Psoas muscle (tissue), 8 donors: ENCODE measurements around the gene EN2. TPM values are rescaled to one million over a fixed set of nuclear protein-coding genes. Genes with fewer than 3 reads are reported as not detected.

Experiments used
- ATAC-seq, 4 donors: fragments of 200-7000 bp; cut with Tn5 transposase; one replicate each; pipeline ENCODE4 v1.9.1; 2020; ENCODE audit warnings: moderate library complexity in 3 of 4, mild to moderate bottlenecking in 2 of 4
- DNase-seq, 2 donors: peaks; one replicate each; pipeline ENCODE4 v3.0.0-alpha.2; 2020
- H3K27ac ChIP-seq: fragments of 200-600 bp; one replicate; pipeline ENCODE4 v1.8.0; 2022
- H3K27me3 ChIP-seq, 3 donors: fragments of 200-600 bp in 1 of 3; one replicate each; pipeline versions ENCODE4 v1.6.1 to v1.8.0; 2013 to 2022; ENCODE audit warnings: low read length in 2 of 3, mild to moderate bottlenecking in 2 of 3, moderate library complexity in 1 of 3; ENCODE audit not compliant: insufficient read depth in 3 of 3
- H3K36me3 ChIP-seq, 2 donors: fragments of 200-600 bp in 1 of 2; one replicate each; pipeline versions ENCODE4 v1.6.1 to v1.8.0; 2013 to 2022; ENCODE audit warnings: low read depth in 1 of 2, mild to moderate bottlenecking in 1 of 2, moderate library complexity in 1 of 2; ENCODE audit not compliant: insufficient read depth in 1 of 2
- H3K4me1 ChIP-seq: fragments of 200-600 bp; one replicate; pipeline ENCODE4 v1.8.0; 2022
- H3K4me3 ChIP-seq: fragments of 200-600 bp; one replicate; pipeline ENCODE4 v1.8.0; 2022; ENCODE audit warnings: mild to moderate bottlenecking
- H3K9me3 ChIP-seq: fragments of 200-600 bp; one replicate; pipeline ENCODE4 v1.8.0; 2022
- CTCF ChIP-seq: fragments of 200-600 bp; IDR thresholded peaks from one replicate; pipeline ENCODE4 v1.8.0; 2022; ENCODE audit warnings: antibody characterized with exemption
- WGBS, 3 donors: extraction: QIAGEN DNeasy Blood & Tissue Kit; methylation state at CpG; one replicate each; pipeline versions ENCODE4 v1.1.6 to v1.1.7; 2013; 5-methylcytosine and 5-hydroxymethylcytosine counted together
- intact Hi-C, 2 donors: fragments of 100-400 bp; cut with DNase I; formaldehyde crosslinking; loops; one replicate each; pipeline versions ENCODE4 v1.11.0 to v1.14.2; 2022
- polyA plus RNA-seq, 3 donors: library from polyadenylated mRNA; stranded (reverse); fragments of 200-250 nt; gene quantifications; one replicate each; pipeline ENCODE4 v1.2.3, GENCODE V29; 2013
- total RNA-seq, 4 donors: library from RNA; stranded (reverse); fragmentation: NEBNext Ultra II Directional in 2 of 4; extraction: Animal tissue kit (Norgen Biotek cat#: 25700) in 2 of 4; gene quantifications; one replicate each; pipeline versions ENCODE4 v1.2.1 to v1.2.4, GENCODE V29; 2021 to 2023
- donor health status: healthy with polysubstance abuse.
- donor health status: DM: no; HTN: no; CAD: no; lungs with moderate emphysema.
- donor health status: Bipolar disorder and iron deficiency.
- donor health status: healthy.
- donor health status: DM: yes; HTN: yes; CAD: no.
- donor health status: DM: no; HTN: no; CAD: no.
- donor health status: DM: no; HTN: no; CAD: no.
- donor health status: DM: yes; HTN: yes; CAD: no.

EN2 gene
- total and polyA plus RNA-seq, 7 donors: 0.13 to 1.3 (median 0.36) TPM

GRCh38 chr7:155514296-155514695 lies 56.4 kb downstream of the EN2 start:
- Histone ChIP-seq H3K4me1 (no peaks in the 10 kb centered on the region), H3K27me3 (peaks cover 3 to 82% (median 22%) of the 10 kb centered on the region in 3 donors), H3K27ac (no peak overlapping the region), H3K4me3 (no peak overlapping the region), H3K36me3 (no peaks in the 10 kb centered on the region), H3K9me3 (no peaks in the 10 kb centered on the region)
- no peak for ATAC-seq
- intact Hi-C loops: no loop called here
- 79 to 83% (median 81%) methylated on average over 8 of the region's 8 CpGs for WGBS, 3 donors
- DNase-seq: no peak
- no peak for TF ChIP-seq CTCF

Other genes starting within 250 kb of the EN2 start
- gene INSIG1, start 160.3 kb upstream of the EN2 start, total RNA-seq: 10 to 100 TPM in 1 of 4 donors, 1 to 10 TPM in 3; 4.0 to 11.1 (median 6.6) TPM
- gene INSIG1, start 160.3 kb upstream of the EN2 start, polyA plus RNA-seq: 10 to 100 TPM in 1 of 3 donors, 1 to 10 TPM in 2; 5.3 to 20.0 (median 9.5) TPM
- gene CNPY1, start 88.4 kb downstream of the EN2 start, total RNA-seq: not detected
- not detected for gene CNPY1, start 88.4 kb downstream of the EN2 start, polyA plus RNA-seq
- gene RBM33, start 186.5 kb downstream of the EN2 start, total RNA-seq: 10 to 100 TPM; 40.4 to 49.3 (median 43.7) TPM
- 10 to 100 TPM; 11.6 to 24.5 (median 11.7) TPM for gene RBM33, start 186.5 kb downstream of the EN2 start, polyA plus RNA-seq